ENCODE measurements around the gene MPV17.
"Not testable (repeated sequence)": the region's sequence is repeated elsewhere in the genome, so short reads cannot be mapped to it uniquely, and the experiment has no call there.

Gene MPV17

DNA sequence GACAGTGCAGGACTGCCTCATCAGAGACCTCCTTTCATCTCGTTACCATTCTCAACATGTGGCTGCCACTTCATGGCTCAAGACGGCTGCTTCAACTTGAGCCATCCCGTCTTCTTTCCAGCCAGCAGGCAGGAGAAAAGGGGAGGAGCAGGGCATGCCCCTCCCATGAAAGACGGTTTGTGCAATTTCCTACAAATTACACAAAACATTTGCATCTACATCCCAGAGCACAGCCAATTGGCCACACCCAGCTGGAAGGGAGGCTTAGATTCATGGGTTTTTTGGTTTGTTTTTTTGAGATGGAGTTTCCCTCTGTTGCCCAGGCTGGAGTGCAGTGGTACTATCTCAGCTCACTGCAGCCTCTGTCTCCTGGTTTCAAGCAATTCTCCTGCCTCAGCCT lies 26.4 kb downstream of the MPV17 start:
- DNase-seq, result no peak

DNA sequence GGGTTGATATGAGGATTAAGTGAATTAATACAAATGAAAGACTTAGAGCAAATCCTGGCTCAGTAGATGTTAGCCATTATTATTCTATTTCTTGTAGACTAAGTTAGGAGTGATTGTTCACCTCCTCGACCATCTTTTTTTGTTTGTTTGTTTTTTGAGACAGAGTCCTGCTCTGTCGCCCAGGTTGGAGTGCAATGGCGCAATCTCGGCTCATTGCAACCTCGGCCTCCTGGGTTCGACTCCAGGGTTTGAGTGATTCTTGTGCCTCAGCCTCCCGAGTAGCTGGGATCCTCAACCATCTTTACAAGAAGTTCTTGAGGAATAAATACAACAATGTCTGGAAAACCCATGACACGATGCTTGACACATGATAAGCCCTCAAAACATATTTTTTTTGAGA lies 28.0 kb downstream of the MPV17 start:
- no peak for DNase-seq

DNA sequence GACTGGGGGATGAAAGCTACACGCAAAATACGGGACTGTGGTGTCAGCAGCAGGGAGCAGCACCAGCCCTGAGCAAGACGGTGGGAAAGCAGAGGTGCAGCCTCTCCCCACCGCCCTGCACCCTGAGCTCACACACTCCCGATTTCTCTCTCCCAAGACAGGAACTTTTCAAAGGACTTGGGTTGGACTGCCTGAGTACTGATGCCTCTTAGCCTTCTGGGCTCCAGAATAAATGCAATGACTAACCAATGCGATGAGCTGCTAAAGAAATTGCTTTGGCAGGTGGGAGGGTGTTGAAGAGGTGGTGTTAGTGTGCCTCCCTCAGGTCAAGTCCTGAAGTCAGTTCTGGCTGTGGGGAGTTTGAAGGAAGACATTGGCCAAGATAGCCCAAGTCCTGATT lies 31.0 kb downstream of the MPV17 start:
- no peak for DNase-seq

DNA sequence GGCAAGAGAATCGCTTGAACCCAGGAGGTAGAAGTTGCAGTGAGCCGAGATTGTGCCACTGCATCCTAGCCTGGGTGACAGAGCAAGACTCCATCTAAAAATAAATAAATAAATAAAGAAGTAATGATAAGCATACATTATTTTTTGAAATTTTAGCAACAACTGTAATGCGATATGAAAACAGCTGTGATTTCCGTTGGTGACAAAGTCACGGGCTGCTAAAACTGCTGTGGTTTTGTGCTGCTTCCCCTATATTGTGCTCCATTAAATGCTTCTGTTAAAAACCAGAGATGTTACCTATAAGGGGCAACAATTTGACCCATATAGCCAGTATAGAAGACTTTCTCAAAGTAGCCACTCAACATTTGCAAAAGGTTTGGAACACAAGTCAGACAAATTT lies 32.3 kb downstream of the MPV17 start:
- no peak for DNase-seq

DNA sequence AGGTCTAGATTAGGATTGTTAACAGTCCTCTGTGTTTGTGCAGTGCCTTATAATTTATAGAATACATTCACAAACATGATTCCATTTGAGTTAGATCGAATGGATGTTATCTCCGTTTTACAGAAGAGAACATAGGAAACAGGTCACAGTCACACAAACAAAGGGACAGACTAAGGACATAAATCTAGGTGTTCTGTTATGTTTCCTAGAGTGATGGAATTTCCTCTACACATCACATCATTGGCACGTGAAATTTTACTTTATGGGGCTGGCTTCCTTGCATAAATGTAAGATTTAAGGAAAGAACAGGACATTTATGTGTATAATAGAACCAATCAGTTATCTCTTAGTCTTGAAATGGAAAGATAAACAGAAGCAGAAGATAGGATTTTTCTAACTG lies 34.3 kb downstream of the MPV17 start:
- DNase-seq, result no peak

DNA sequence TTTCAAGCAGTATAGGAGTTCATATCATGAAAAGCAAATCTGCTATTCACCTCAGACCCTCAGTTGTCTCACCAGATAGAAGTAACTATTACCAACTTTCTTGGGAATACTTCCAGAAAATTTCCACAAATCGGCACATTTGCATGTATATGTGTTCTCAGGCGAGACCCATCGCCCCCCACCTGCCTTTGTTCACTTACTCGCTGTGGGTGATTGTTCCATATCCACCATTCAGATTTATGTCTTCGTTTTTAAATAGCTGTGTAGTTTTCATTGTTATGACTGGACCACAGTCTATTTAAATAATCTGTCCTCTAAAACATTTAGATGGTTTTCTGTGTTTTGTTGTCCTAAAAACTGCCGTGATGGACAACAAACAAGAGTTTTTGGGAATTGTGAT lies 37.4 kb downstream of the MPV17 start:
- no peak for DNase-seq

DNA sequence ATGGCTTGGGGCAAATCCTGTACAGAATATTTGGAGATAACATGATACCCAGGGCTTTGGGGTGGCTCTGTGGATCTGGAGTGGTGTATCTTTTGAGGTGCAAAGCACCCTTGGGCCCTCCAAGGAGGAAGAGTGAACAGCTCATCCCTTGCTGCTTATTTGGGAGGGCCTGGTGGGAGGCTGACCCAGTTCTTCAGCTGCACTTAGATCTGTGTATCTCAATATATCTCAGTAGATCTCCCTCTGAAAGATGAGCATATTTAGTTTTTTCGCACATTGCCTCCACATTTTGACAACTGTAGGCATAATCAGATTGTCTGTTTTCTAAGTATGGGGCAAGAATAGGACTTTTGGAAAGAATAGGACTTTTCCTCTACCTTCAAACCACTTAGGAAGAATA lies 37.9 kb downstream of the MPV17 start:
- no peak for DNase-seq

DNA sequence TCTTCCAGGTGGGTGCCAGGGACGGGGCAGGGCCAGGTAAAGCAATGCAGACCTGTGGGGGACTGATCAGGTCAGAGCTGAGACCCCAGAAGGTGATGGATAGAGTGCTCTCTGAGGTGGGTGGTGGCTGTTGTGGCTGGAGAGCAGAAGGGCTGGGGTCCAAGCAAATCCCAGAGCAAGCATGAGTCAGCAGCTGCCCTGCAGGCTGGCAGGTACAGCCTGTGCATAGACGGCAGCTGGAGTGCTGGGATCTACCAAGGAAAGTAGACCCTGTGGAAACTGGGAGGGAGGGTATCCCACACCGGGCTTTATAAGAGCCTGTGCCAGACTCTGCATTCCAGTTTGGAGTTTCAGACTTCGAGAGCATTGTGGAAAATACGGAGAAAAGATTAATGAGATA lies 40.0 kb downstream of the MPV17 start:
- no peak for DNase-seq

DNA sequence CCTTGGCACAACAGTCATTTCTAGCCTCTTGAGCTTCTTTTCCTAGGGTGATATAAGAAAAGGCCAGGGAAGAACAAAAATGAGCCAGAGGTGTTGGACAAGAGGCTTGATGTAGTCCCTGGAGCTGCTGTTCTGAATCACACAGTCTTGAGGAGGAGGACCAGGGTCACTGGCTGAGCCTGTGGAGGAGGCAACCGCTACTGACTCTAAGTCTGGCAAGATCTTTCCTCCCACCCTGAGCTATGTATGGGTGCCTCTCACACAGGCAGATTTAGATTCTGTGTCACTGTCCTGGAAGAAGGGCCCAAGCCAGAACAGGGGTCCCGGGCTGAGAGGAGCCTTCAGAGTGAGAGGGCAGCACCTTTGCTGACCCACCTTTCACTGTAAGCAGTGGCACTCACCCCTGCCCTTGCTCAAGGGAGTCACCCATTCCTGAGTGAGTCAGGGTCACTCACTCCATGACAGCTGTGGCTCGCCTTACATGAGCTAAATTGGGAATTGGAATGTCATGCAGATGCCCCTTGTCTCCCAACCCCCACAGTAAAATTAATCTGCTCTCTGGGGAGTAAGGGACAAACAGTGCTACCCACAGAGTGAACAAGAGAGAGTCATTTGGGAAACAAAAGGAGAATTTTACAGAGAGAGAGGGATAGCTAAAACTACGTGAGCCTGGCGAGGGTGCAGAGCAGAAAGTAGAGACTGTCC lies 40.9 kb downstream of the MPV17 start, which contains the start of gene TRIM54:
TRIM54 (plus strand) TSS at position 575 of the 705 bp plus-strand sequence. CDS start 303 bp downstream, outside the sequence.
- DNase-seq, result no peak

DNA sequence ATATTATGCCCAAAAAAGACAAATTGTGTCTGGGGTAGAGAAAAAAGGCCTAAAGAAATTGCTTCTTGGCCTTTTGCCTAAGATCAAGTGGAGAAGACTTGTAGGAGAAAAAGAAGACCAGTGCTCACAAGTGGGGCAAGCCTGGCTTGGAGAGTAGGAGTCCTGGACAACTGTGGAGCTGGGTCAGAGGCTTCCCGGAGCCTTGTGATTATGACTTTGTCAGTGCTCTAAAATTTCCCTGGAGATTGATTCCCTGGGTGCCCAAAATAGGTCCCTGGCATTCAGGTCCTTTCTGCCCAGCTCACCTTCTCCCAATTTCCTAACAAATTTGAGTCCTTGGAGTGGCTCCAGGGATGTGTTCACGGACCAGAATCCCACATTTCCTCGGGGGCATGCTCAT lies 41.5 kb downstream of the MPV17 start:
- DNase-seq, result no peak

DNA sequence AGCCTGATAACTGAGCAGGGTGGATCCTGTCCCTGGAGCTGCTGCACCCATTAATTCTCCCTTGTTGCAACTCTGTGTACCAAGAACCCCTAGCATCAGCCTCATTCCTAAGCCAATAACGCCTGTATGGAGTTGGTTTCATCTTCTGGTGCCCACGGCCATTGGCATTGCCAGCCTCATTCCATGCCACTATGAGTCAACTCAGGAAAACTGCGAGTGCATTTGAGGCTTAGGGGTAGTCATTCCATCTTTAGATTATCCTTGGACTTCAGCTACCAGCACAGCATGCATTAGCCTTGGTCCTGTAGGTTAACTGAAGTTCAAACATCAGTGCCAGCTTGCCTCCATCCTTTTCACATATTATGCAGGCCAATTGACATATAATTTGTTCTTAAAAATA lies 42.1 kb downstream of the MPV17 start:
- no peak for DNase-seq

DNA sequence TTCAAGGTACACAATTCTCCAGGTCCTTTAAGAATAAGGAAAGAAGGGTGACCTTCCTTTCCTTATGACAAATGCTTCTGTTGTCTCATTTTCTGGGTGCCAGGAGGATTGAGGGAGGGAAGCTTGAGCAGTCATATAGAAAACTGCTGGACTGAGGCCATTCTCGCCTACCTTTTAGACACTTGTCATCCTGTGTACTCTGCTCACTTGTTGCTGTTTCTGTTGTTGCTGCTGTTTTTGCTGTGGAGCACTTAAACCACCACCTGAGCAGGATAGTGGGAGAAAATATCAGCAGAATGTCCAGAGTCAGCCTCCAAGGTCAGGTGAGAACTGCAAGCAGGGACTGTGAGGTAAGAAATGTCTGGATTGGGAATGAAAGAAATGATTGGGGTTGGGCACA lies 44.9 kb downstream of the MPV17 start:
- DNase-seq, result no peak

DNA sequence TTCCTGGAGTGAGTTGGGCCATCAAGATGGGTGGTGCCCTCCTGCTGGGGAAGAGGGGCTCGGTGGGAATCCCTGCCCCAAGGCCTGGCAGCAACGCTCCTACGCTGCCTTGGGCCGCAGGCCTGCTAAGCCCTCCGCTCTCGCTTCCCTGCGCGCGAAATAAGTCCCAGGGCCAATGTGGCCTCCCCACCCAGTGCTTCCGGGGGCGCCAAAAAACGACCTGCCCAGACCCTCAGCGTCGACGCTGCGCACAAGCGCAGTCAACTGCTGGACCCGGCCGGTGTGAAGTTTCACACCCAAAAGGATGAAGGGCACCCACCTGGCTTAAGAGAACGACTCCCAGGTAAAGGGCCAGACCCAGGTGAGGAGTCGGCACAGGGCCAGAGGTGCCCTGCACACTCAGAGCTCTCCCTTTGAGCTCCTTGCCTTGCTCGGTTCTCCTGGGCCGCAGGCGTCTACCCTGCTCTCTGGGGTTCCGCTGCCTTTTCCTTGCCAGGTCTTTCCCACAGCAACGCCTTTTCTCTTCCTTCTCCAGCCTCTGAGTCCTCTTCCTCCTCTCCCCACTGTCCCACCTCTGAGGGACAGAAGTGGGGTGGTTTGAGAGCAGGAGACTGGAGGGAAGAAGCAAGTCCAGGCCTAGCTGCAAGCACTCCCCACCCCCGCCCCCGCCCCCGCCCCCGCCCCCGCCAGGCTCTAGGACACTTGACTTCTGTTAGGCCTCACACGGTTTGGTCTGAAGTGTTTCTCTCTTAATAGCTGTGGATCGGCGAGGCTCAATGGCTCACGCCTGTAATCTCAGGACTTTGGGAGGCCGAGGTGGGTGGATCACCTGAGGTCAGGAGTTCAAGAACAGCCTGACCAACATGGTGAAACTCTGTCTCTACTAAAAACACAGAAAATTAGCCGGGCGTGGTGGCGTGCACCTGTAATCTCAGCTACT lies 47.4 kb downstream of the MPV17 start, which contains the start of gene DNAJC5G:
DNAJC5G (plus strand) TSS at position 223 of the 940 bp plus-strand sequence. CDS start 1,296 bp downstream, outside the sequence.
- DNase-seq, result no peak

DNA sequence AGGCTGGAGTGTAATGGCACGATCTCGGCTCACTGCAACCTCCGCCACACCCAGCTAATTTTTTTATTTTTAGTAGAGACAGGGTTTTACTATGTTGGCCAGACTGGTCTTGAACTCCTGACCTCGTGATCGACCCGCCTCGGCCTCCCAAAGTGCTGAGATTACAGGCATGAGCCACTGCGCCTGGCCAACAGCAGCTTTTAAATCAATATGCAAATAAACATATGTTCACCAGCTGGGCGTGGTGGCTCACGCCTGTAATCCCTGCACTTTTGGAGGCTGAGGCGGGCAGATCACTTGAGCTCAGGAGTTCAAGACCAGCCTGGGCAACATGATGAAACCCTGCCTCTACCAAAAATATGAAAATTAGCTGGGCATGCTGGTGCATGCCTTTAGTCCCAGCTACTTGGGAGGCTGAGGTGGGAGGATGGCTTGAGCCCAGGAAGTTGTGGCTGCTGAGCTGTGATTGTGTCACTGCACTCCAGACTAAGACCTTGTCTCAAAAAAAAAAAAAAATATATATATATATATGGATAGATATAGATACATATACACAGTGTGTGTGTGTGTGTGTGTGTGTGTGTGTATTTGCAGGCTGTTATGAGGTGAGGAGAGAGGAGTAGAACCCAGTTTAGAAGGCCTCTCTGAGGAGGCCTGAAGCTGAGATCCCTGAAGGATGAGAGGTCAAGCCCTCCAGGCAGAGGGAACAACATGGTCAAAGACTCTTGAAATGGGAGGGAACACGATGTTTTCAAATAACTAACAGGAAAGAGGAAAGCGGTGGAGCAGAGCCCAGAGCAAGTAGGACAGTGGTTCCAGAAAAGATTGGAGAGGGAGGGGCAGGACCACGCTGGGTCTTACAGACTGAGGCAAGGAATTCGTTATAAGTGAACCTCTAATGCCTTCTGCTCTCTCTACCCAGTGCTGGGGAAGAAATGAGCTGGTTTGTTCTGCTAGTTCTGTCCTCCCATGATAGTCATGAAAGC lies 50.1 kb downstream of the MPV17 start:
- not testable (repeated sequence) for DNase-seq

DNA sequence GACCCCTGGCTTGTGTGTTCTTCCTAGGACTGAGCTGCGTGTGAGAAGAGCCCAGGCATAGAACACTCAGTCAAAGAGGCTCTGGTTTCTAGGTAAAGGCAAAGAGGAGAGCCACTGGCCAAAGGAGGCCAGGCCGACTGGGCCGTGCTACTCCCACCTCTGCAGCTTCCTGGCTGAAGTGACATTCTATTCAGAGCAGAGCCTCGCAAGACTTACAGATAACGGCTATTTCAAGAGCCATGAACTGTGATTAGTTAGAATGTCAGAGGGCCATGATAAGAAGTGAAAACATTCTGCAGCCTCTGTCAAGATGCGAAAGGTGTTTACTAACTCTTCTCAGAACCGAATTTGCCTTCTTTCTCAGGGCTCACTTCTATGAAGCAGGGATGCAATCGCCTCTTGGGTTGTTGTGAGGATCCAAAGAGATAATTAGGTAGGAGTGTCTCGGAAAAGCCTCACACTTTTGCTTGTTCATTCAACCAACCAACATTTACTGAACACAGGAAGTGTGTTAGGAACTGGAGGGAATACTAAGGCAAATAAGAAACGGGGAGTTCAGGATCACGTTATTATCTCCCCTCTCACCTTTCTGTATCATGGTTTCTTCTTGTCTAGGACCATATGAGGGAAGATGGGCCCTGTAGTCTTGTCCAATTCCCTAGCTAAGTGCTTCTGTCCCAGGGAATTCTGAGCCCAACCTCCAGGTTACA lies 51.1 kb downstream of the MPV17 start:
- DNase-seq, result no peak

DNA sequence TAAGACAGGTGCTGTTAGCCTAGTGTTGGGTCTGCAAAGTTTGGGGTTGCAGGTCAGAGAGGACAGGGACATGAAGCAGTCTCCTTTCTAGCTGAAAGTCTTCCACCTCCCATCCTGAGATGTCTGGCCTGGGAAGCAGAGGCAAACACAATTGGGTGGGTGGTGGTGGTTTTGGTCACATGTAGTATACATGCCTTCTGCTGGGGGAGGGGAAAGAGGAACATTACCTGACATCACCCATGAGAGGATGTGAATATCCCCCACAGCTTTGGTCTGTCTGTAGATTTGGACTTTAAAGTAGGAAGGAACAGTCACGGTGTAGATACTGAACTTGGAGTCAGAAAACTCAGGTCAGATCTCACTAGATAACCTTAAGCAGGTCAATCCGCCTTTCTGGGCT lies 52.2 kb downstream of the MPV17 start:
- no peak for DNase-seq

DNA sequence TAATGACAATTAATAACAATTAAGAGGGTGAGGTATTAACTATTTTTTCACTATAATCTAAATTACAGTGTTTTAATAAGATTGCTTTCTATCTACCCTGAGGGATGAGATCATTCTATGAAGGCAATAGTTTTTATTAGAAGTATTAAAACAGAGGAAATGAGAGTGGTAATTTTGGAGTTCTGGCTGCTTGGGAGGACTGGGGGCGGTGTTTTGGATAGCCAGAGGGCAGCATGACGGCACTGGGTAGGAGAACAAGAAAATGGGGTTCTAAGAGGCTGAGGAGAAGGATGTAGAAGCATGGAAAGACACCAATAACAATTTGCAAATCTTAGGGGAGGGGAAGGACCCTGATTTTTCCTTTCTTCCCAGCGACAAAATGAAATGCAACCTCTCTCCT lies 52.8 kb downstream of the MPV17 start:
- DNase-seq, result no peak

DNA sequence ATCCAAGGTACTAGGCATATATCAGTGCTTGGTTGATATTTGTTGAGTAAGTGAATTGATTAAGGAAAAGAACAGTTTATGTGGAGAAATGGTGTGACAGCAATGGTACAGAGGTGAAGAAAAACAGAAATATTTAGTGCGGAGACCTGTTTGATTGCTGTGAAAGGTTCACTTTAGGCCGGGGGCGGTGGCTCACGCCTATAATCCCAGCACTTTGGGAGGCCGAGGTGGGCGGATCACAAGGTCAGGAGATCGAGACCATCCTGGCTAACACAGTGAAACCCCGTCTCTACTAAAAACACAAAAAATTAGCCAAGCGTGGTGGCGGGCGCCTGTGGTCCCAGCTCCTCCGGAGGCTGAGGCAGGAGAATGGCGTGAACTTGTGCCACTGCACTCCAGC lies 54.6 kb downstream of the MPV17 start:
- DNase-seq, result not testable (repeated sequence)

DNA sequence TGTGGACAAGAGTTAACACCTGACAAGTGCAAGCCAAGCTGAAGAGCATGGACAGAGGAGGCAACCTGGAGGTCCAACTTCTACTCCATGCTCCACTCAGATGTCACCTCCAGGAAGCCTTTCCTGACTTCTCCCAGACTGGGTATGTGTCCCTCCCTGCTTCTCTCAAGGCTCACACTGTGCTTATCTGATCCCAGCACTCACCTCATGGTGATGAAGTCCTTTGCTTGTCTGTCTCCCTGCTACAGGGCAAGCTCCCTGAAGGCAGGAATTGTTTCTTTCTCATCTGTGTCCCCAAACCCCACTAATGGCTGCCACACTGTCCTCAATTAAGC lies 57.4 kb downstream of the MPV17 start:
- no peak for DNase-seq

DNA sequence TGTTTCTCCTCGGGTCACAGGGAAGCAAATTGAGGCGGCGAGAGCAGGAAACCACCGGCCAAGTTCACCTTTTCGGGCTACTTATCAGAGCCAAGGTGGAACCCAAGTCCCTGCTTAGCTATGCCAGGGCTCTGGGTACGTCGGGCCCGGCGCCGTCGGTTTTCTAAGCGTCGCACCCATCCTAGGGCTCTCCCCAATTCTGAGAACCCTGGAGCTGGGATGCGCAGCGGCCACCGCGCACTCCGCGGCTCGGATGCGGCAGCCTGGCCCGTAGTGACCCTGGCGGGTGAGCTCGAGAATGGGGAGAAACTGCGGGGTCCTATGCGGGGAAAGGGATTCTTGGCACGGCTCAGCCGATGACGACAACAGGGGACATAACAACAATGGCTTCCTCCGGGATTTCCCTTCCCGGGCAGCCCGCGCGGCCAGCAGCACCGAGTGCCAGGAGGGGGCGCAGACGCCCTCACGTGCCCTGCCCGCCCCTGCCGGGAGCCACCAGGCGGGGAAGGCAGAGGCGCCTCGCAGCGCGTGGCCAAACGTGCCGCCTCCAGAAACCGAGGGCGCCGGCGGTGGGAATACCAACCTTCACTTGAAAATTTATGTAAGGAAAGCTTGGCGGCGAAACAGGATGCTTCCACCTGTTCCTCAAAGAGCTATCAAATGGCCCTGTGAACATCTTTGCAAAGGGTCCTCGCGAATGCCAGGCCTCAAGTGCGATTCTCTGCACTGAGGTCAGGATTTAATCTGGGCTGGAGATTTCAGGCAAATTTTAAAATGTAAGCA lies 58.0 kb downstream of the MPV17 start:
- no peak for DNase-seq

DNA sequence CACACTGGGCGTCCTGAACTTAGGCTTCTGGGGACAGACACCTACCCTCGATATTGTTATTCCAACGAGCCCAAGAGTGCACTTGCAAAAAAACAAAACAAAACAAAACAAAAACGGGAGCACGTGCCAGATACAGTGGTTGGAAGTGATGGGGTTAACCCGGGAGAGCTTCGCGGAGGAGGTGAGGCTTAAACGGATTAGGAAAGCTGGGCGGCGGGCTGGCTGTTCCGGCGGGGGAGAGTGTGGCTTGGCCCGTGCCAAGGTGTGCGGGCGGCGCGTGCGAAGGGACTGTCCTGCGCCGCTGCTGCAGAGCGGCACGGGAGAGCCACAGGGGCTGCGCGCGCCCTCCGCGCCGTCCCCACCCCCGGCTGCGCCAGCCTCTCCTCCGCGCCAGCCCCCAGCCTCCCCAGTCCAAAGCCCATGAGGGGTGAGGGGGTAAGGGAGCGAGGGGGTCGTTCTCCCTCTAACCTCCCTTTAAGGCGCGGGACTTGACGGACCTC lies 58.6 kb downstream of the MPV17 start:
- DNase-seq, result no peak
